Measurements from ENCODE around the gene HMMR.

The HMMR gene

GRCh38 chr5:163489745-163490075 is 29.3 kb downstream of the HMMR start:
- no CpG with 5 or more reads among the region's 3 CpGs for WGBS, 2 experiments (ENCODE audit: insufficient coverage in 2 of 2)
- H3K4me1 ChIP-seq (ENCODE audit: control insufficient read depth, insufficient read depth, low read length, poor library complexity, severe bottlenecking) = peaks cover 3% of the 10 kb centered on the region
- no peak overlapping the region for H3K4me3 ChIP-seq (ENCODE audit: extremely low read depth, insufficient read depth, low read length, poor library complexity, severe bottlenecking)
- no peaks in the 10 kb centered on the region for H3K9me3 ChIP-seq (ENCODE audit: control insufficient read depth, low read length)
- peaks cover 63% of the 10 kb centered on the region for H3K36me3 ChIP-seq (ENCODE audit: control insufficient read depth, insufficient read depth, low read length)
- peak overlapping the region; percentile 24 for H3K27ac ChIP-seq (ENCODE audit: low read depth, low read length, severe bottlenecking)

DNA sequence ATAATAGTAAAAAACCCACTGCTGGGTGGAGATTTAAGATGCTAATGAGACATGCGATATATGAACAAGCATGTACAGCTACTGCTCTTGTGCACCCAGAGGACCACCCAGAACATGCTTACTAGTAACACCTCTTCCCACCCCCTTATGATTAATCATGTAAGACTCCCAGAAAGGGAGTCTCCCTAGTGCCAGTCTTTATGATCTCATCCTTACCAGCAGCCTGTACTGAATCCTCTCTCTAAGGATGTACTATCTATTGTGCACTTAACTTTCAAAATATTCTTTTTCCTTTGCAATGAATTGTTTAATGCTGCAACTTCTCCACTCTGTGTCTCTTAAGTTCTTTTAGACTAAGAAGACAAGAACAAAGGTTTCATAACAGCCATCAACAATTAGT is 35.9 kb downstream of the HMMR start:
- no peaks in the 10 kb centered on the region for H3K4me1 ChIP-seq (ENCODE audit: control insufficient read depth, insufficient read depth, low read length, poor library complexity, severe bottlenecking)
- H3K36me3 ChIP-seq (ENCODE audit: control insufficient read depth, insufficient read depth, low read length) = peaks cover 19% of the 10 kb centered on the region
- WGBS, 2 experiments (ENCODE audit: insufficient coverage in 2 of 2) = no CpG with 5 or more reads among the region's 1 CpG
- H3K27ac ChIP-seq (ENCODE audit: low read depth, low read length, severe bottlenecking) = no peak overlapping the region
- H3K9me3 ChIP-seq (ENCODE audit: control insufficient read depth, low read length) = peaks cover 6% of the 10 kb centered on the region
- no peak overlapping the region for H3K4me3 ChIP-seq (ENCODE audit: extremely low read depth, insufficient read depth, low read length, poor library complexity, severe bottlenecking)

GRCh38 chr5:163497315-163497714 is 36.9 kb downstream of the HMMR start:
- peaks cover 10% of the 10 kb centered on the region for H3K36me3 ChIP-seq (ENCODE audit: control insufficient read depth, insufficient read depth, low read length)
- 83 to 90% methylated on average over 1 to 2 of the region's 3 CpGs for WGBS, 2 experiments (ENCODE audit: insufficient coverage in 2 of 2)

DNA sequence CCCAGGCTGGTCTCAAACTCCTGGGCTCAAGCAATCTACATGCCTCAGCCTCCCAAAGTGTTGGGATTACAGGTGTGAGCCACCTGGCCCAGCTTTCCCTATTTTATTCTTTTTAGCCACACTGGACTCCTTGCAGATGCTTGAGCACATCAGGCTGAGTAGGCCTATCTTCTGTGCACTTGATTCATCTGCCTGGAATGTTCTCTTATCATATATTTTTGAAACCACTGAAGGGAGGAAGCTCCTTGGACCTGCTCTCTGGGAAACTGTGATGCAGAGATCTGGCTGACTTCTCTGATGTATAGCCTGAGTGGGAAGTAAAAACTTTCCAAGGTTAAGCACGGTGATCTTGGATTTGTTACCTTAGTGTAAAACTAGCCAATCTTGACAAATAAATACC is 38.5 kb downstream of the HMMR start:
- Histone ChIP-seq H3K4me1 (ENCODE audit: control insufficient read depth, insufficient read depth, low read length, poor library complexity, severe bottlenecking) (peaks cover 5% of the 10 kb centered on the region), H3K9me3 (ENCODE audit: control insufficient read depth, low read length) (peaks cover 6% of the 10 kb centered on the region), H3K36me3 (ENCODE audit: control insufficient read depth, insufficient read depth, low read length) (no peaks in the 10 kb centered on the region), H3K4me3 (ENCODE audit: extremely low read depth, insufficient read depth, low read length, poor library complexity, severe bottlenecking) (no peak overlapping the region), H3K27ac (ENCODE audit: low read depth, low read length, severe bottlenecking) (no peak overlapping the region)
- WGBS, 2 experiments (ENCODE audit: insufficient coverage in 2 of 2) = no CpG with 5 or more reads among the region's 1 CpG

More at GRCh38 chr5:163497315-163497714, 36.9 kb downstream of the HMMR start:
- H3K4me3 ChIP-seq (ENCODE audit: extremely low read depth, insufficient read depth, low read length, poor library complexity, severe bottlenecking) = no peak overlapping the region
- no peaks in the 10 kb centered on the region for H3K4me1 ChIP-seq (ENCODE audit: control insufficient read depth, insufficient read depth, low read length, poor library complexity, severe bottlenecking)
- peaks cover 6% of the 10 kb centered on the region for H3K9me3 ChIP-seq (ENCODE audit: control insufficient read depth, low read length)
- no peak overlapping the region for H3K27ac ChIP-seq (ENCODE audit: low read depth, low read length, severe bottlenecking)

DNA sequence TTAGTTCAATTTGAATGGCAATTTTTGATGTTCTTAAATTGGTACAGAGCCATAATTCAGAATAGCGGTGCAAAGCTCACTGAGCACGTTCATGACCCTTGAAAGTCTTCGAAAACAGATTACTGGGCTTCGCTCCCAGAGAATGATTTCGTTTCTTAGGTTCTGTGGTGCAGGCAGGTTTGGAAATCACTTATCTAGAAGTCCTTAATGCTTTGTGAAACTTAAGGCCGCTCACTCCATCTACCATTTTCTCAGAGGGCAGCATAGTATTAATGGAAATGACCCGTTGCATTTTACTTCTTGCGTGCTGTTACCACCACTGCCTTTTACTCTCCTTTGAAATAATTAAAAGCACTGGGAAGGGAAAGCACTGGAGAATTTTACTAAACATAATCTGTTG is 42.1 kb downstream of the HMMR start:
- 87 to 88% methylated on average over 5 of the region's 8 CpGs for WGBS, 2 experiments (ENCODE audit: insufficient coverage in 2 of 2)
- Histone ChIP-seq H3K9me3 (ENCODE audit: control insufficient read depth, low read length) (no peaks in the 10 kb centered on the region), H3K36me3 (ENCODE audit: control insufficient read depth, insufficient read depth, low read length) (no peaks in the 10 kb centered on the region), H3K27ac (ENCODE audit: low read depth, low read length, severe bottlenecking) (peak overlapping the region; percentile 93), H3K4me1 (ENCODE audit: control insufficient read depth, insufficient read depth, low read length, poor library complexity, severe bottlenecking) (peaks cover 5% of the 10 kb centered on the region), H3K4me3 (ENCODE audit: extremely low read depth, insufficient read depth, low read length, poor library complexity, severe bottlenecking) (peak overlapping the region; percentile 67)

DNA sequence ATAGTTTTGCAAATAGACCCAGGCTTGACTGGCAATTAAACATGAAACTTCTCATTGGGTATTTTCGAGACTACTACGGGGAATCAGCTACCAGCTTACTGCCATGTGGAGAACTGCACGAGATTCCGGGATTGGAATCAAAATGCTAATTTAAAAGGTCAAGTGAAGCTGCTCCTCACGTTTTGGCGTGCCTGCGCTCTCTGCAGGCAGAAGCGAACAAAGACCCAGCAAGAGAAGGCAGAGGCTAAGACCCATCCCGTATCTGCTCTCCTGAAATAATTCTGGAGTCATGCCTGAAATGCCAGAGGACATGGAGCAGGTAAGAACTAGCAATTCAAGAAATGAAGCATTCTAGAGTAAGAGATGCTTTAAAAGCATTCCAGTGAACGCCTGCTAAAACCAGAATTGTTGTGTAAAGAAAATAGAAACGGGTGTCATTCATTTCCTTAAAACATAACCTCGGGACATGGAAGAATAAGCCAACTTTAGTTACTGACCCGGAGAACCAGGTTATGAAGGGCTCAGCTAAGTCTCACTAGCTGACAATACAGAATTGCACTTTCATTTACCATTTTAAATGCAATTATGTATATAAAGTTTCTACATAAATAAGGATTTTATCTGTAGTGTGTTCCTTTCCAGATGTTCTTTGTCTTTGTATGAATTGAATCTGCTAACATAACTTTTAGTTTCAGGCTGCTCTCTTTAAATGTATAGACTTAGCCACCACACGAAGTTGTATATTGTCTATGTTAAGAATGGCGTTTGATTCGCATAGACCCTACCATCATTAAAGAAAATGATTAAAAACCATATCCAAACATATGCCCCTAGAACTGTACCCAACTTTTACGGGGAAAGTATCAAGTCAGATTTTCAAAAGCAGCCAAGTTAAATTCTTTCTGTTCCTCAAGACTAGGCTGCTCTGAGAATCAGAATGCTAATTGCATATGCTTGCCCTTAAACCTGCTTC is 43.0 kb downstream of the HMMR start:
- peak overlapping the region; percentile 67 for H3K4me3 ChIP-seq (ENCODE audit: extremely low read depth, insufficient read depth, low read length, poor library complexity, severe bottlenecking)
- WGBS, 2 experiments (ENCODE audit: insufficient coverage in 2 of 2) = 1% methylated on average over 8 to 11 of the region's 17 CpGs
- no peaks in the 10 kb centered on the region for H3K9me3 ChIP-seq (ENCODE audit: control insufficient read depth, low read length)
- H3K36me3 ChIP-seq (ENCODE audit: control insufficient read depth, insufficient read depth, low read length) = no peaks in the 10 kb centered on the region
- peak overlapping the region; percentile 93 for H3K27ac ChIP-seq (ENCODE audit: low read depth, low read length, severe bottlenecking)
- peaks cover 5% of the 10 kb centered on the region for H3K4me1 ChIP-seq (ENCODE audit: control insufficient read depth, insufficient read depth, low read length, poor library complexity, severe bottlenecking)

- Histone ChIP-seq H3K4me3 (ENCODE audit: extremely low read depth, insufficient read depth, low read length, poor library complexity, severe bottlenecking) (peak overlapping the region; percentile 67), H3K36me3 (ENCODE audit: control insufficient read depth, insufficient read depth, low read length) (no peaks in the 10 kb centered on the region), H3K9me3 (ENCODE audit: control insufficient read depth, low read length) (no peaks in the 10 kb centered on the region), H3K27ac (ENCODE audit: low read depth, low read length, severe bottlenecking) (peak overlapping the region; percentile 93), H3K4me1 (ENCODE audit: control insufficient read depth, insufficient read depth, low read length, poor library complexity, severe bottlenecking) (peaks cover 5% of the 10 kb centered on the region)
- WGBS, 2 experiments (ENCODE audit: insufficient coverage in 2 of 2) = 0 to 1% methylated on average over 14 to 16 of the region's 27 CpGs
Measured at GRCh38 chr5:163504079-163504931, 43.9 kb downstream of the HMMR start.

- peaks cover 5% of the 10 kb centered on the region for H3K4me1 ChIP-seq (ENCODE audit: control insufficient read depth, insufficient read depth, low read length, poor library complexity, severe bottlenecking)
- H3K27ac ChIP-seq (ENCODE audit: low read depth, low read length, severe bottlenecking) = peak overlapping the region; percentile 93
- H3K9me3 ChIP-seq (ENCODE audit: control insufficient read depth, low read length) = no peaks in the 10 kb centered on the region
- no peaks in the 10 kb centered on the region for H3K36me3 ChIP-seq (ENCODE audit: control insufficient read depth, insufficient read depth, low read length)
- 0% methylated on average over 2 of the region's 7 CpGs; no CpG with 5 or more reads in 1 of the 2 experiments for WGBS, 2 experiments (ENCODE audit: insufficient coverage in 2 of 2)
- H3K4me3 ChIP-seq (ENCODE audit: extremely low read depth, insufficient read depth, low read length, poor library complexity, severe bottlenecking) = peak overlapping the region; percentile 67
Measured at GRCh38 chr5:163505049-163505367, 44.6 kb downstream of the HMMR start.

- H3K9me3 ChIP-seq (ENCODE audit: control insufficient read depth, low read length) = no peaks in the 10 kb centered on the region
- WGBS, 2 experiments (ENCODE audit: insufficient coverage in 2 of 2) = 1% methylated on average over 23 to 37 of the region's 64 CpGs
- no peaks in the 10 kb centered on the region for H3K36me3 ChIP-seq (ENCODE audit: control insufficient read depth, insufficient read depth, low read length)
- peak within 1 kb of the TSS; percentile 67 for H3K4me3 ChIP-seq (ENCODE audit: extremely low read depth, insufficient read depth, low read length, poor library complexity, severe bottlenecking)
- peaks cover 5% of the 10 kb centered on the region for H3K4me1 ChIP-seq (ENCODE audit: control insufficient read depth, insufficient read depth, low read length, poor library complexity, severe bottlenecking)
- peak within 1 kb of the TSS; percentile 93 for H3K27ac ChIP-seq (ENCODE audit: low read depth, low read length, severe bottlenecking)
Measured at GRCh38 chr5:163505368-163506094, 45.1 kb downstream of the HMMR start, which contains the start of gene MAT2B. TSS of gene MAT2B (plus strand) at chr5:163505619. CDS start at chr5:163505687, 68 bp downstream.

DNA sequence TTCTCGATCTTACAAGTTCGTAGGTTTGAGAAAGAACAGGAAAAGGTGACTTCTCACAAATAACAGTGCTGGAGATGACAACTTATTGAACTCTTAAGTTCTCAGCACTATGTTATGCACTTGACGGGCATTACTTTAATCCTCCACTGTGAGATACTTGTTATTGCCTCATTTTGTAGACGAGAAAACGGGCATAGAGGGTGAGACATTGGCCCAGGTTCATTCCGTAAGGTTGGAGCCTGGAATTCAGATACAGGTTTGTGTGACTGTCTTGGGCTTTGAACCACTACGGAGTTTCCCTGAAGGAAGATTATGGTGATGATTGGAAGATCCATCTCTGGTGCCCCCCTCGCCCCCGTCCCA is 45.6 kb downstream of the HMMR start:
- peak overlapping the region; percentile 93 for H3K27ac ChIP-seq (ENCODE audit: low read depth, low read length, severe bottlenecking)
- no peaks in the 10 kb centered on the region for H3K36me3 ChIP-seq (ENCODE audit: control insufficient read depth, insufficient read depth, low read length)
- peak overlapping the region; percentile 67 for H3K4me3 ChIP-seq (ENCODE audit: extremely low read depth, insufficient read depth, low read length, poor library complexity, severe bottlenecking)
- H3K4me1 ChIP-seq (ENCODE audit: control insufficient read depth, insufficient read depth, low read length, poor library complexity, severe bottlenecking) = peaks cover 5% of the 10 kb centered on the region
- H3K9me3 ChIP-seq (ENCODE audit: control insufficient read depth, low read length) = no peaks in the 10 kb centered on the region
- 0% methylated on average over 1 to 3 of the region's 9 CpGs for WGBS, 2 experiments (ENCODE audit: insufficient coverage in 2 of 2)

Measured in mesodermal cell (in vitro differentiated cells).